DOHH2 (cell line): Measurements from ENCODE around the gene SLC25A18.
A peak's percentile ranks its signal among the peaks of the same experiment; 100 is the strongest.
"Not testable (repeated sequence)": the region's sequence is repeated elsewhere in the genome, so short reads cannot be mapped to it uniquely, and the experiment has no call there.

Experiments used
- H3F3A ChIP-seq: fragments of 200-600 bp; sonication (generic), shearing (Covaris generic); 2 replicates; pipeline ENCODE4 v1.6.0; 2016; ENCODE audit warnings: antibody characterized with exemption, mild to moderate bottlenecking; ENCODE audit not compliant: control insufficient read depth, insufficient read depth
- H3K27ac ChIP-seq: fragments of 200-600 bp; sonication (generic); 2 replicates; pipeline ENCODE4 v1.5.1; 2014; ENCODE audit warnings: low read depth, mild to moderate bottlenecking, low read length, moderate library complexity
- H3K27me3 ChIP-seq: fragments of 200-600 bp; sonication (generic); 2 replicates; pipeline ENCODE4 v1.6.1; 2014; ENCODE audit warnings: mild to moderate bottlenecking, low read length, mixed read lengths; ENCODE audit not compliant: control insufficient read depth
- H3K36me3 ChIP-seq: fragments of 200-600 bp; sonication (generic); 2 replicates; pipeline ENCODE4 v1.6.1; 2014; ENCODE audit warnings: mild to moderate bottlenecking, low read length, moderate library complexity, mixed read lengths; ENCODE audit not compliant: control insufficient read depth
- H3K4me1 ChIP-seq: fragments of 200-600 bp; sonication (generic); 2 replicates; pipeline ENCODE4 v1.6.1; 2014; ENCODE audit warnings: mild to moderate bottlenecking, low read length, mixed read lengths; ENCODE audit not compliant: control insufficient read depth
- H3K4me2 ChIP-seq: fragments of 200-600 bp; sonication (generic); 2 replicates; pipeline ENCODE4 v1.6.0; 2014; ENCODE audit warnings: mild to moderate bottlenecking, low read length, moderate library complexity
- H3K4me3 ChIP-seq: fragments of 200-600 bp; sonication (generic); 2 replicates; pipeline ENCODE4 v1.5.1; 2014; ENCODE audit warnings: mild to moderate bottlenecking, low read length, mixed read lengths
- H3K79me2 ChIP-seq: fragments of 200-600 bp; sonication (generic); 2 replicates; pipeline ENCODE4 v1.6.1; 2014; ENCODE audit warnings: mild to moderate bottlenecking, low read length, mixed read lengths; ENCODE audit not compliant: control insufficient read depth
- H3K9me2 ChIP-seq: fragments of 200-600 bp; sonication (generic); replicated peaks from 2 replicates; pipeline ENCODE4 v1.6.1; 2014; ENCODE audit warnings: mild to moderate bottlenecking, low read length, mixed read lengths; ENCODE audit not compliant: control insufficient read depth
- H3K9me3 ChIP-seq: fragments of 200-600 bp; sonication (generic); 2 replicates; pipeline ENCODE4 v1.6.1; 2014; ENCODE audit warnings: antibody characterized with exemption, low read length, mixed read lengths; ENCODE audit not compliant: control insufficient read depth, insufficient read depth
- H4K20me1 ChIP-seq: fragments of 200-600 bp; sonication (generic); 2 replicates; pipeline ENCODE4 v1.6.0; 2014; ENCODE audit warnings: low read depth, mild to moderate bottlenecking, antibody characterized with exemption, low read length, moderate library complexity; ENCODE audit not compliant: control insufficient read depth, insufficient read depth
- EZH2phosphoT487 ChIP-seq: fragments of 200-600 bp; sonication (generic); IDR thresholded peaks from 2 replicates; pipeline ENCODE4 v1.6.1; 2017; ENCODE audit warnings: borderline replicate concordance, mild to moderate bottlenecking, antibody characterized with exemption, low read length, moderate library complexity, mixed read lengths
- TF ChIP-seq, protein P1 (sequence below): fragments of 200-600 bp; sonication (generic); IDR thresholded peaks from one replicate; pipeline ENCODE4 v1.5.1; 2014; ENCODE audit warnings: antibody characterized with exemption, mild to moderate bottlenecking, low read depth, low read length; ENCODE audit not compliant: poor library complexity, severe bottlenecking

The SLC25A18 gene

DNA sequence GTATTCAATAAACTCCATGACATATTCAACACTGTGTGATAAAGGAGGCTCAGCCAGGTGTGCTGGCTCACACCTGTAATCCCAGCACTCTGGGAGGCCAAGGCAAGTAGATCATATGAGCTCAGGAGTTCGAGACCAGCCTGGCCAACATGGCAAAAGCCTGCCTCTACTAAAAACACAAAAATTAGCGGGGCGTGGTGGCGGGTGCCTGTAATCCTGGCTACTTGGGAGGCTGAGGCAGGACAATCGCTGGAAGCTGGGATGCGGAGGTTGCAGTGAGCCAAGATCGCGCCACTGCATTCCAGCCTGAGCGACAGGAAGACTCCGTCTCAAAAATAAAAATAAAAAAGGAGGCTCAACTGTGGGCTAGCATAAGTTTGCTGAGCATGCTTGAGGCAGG, 4.1 kb upstream of the SLC25A18 start:
- H3K4me1 ChIP-seq, result peaks cover 27% of the 10 kb centered on the region
- no peak overlapping the region for H3K27ac ChIP-seq
- H3K27me3 ChIP-seq, result no peaks in the 10 kb centered on the region
- H3K9me3 ChIP-seq, result no peaks in the 10 kb centered on the region
- no peak overlapping the region for H3K4me3 ChIP-seq
- TF ChIP-seq, protein P1, sequence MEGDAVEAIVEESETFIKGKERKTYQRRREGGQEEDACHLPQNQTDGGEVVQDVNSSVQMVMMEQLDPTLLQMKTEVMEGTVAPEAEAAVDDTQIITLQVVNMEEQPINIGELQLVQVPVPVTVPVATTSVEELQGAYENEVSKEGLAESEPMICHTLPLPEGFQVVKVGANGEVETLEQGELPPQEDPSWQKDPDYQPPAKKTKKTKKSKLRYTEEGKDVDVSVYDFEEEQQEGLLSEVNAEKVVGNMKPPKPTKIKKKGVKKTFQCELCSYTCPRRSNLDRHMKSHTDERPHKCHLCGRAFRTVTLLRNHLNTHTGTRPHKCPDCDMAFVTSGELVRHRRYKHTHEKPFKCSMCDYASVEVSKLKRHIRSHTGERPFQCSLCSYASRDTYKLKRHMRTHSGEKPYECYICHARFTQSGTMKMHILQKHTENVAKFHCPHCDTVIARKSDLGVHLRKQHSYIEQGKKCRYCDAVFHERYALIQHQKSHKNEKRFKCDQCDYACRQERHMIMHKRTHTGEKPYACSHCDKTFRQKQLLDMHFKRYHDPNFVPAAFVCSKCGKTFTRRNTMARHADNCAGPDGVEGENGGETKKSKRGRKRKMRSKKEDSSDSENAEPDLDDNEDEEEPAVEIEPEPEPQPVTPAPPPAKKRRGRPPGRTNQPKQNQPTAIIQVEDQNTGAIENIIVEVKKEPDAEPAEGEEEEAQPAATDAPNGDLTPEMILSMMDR, result no peak
- no peak for TF ChIP-seq EZH2phosphoT487
- 0 out of 2 replicates have a peak overlapping the region, but pooled peaks have one; percentile 22 for H3K4me2 ChIP-seq
- no peaks in the 10 kb centered on the region for H3K9me2 ChIP-seq
- no peaks in the 10 kb centered on the region for H3K79me2 ChIP-seq
- no peaks in the 10 kb centered on the region for H3K36me3 ChIP-seq
- H4K20me1 ChIP-seq, result no peaks in the 10 kb centered on the region
- no peaks in the 10 kb centered on the region for H3F3A ChIP-seq

DNA sequence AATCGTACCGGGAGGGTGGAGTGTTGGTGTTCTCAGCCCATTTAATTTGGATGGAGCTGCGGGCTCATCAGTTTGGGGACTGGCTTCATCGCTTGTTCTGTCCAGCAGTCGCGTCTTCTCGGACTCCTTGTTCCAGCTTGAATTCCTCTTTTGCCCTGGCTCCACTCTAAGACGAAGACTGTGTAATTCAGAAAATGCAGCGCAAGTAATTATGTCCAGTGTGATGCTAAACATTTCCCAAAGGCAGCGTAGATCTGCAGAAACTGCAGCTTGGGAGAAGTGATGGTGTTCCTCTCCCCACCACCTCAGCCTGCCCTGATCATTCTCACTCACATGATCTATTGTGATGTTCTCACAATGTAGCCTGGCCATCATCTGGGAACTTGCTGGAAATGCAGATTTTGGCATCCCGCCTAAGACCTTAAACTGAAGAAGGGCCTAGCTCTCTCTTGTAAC, 666 bp downstream of the SLC25A18 start:
- TF ChIP-seq, protein P1, result no peak
- TF ChIP-seq EZH2phosphoT487, result no peak
- Histone ChIP-seq H3F3A (no peaks in the 10 kb centered on the region), H3K27ac (no peak overlapping the region), H3K79me2 (no peaks in the 10 kb centered on the region), H3K36me3 (no peaks in the 10 kb centered on the region), H3K4me2 (no peak overlapping the region), H3K4me1 (peaks cover 24% of the 10 kb centered on the region), H3K4me3 (no peak overlapping the region), H3K27me3 (no peaks in the 10 kb centered on the region), H4K20me1 (no peaks in the 10 kb centered on the region), H3K9me2 (no peaks in the 10 kb centered on the region), H3K9me3 (no peaks in the 10 kb centered on the region)

DNA sequence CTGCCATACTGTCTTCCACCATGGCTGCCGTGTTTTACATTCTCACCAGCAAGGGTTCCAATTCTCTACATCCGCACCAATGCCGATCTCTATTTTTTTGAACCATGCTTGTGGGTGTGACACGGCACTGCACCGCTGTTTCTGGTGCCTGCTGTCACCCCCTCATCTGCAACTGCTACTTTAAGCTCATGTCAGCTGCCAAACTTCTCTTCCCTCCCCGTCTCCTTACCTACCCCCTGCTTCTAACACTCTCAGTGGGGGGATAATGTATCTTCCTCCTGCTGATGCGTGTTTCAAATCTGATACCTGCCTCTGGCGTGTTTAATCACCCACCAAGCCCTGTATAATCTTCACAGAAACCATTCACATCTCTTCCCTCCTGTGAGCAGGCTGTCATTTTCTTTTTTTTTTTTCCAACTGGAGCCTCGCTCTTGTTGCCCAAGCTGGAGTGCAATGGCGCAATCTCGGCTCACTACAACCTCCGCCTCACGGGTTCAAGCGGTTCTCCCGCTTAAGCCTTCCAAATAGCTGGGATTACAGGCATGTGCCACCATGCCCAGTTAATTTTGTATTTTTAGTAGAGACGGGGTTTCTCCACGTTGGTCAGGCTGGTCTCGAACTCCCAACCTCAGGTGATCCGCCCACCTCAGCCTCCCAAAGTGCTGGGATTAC, 2.9 kb downstream of the SLC25A18 start:
- H3K79me2 ChIP-seq, H3F3A ChIP-seq, H3K36me3 ChIP-seq, H4K20me1 ChIP-seq, H3K9me2 ChIP-seq, H3K27ac ChIP-seq, H3K9me3 ChIP-seq, H3K4me2 ChIP-seq, H3K4me3 ChIP-seq, H3K27me3 ChIP-seq: not testable (repeated sequence)
- peaks cover 22% of the 10 kb centered on the region for H3K4me1 ChIP-seq

DNA sequence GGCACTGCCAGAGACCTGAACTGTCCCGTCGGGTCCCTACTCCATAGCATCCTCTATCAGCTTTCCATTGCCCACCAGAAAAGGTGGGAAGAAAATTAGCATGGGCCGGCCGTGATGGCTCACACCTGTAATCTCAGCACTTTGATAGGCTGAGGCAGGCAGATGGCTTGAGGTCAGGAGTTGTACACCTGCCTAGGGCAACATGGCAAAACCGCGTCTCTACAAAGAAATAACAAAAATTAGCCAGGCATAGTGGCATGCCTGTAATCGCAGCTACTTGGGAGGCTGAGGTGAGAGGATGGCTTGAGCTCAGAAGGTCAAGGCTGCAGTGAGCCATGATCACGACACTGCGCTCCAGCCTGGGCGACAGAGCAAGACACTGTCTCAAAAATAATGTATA, 3.5 kb downstream of the SLC25A18 start:
- Histone ChIP-seq H3K27me3 (peaks cover 2% of the 10 kb centered on the region; the same call in 1 of the 2 replicates), H3K79me2 (no peaks in the 10 kb centered on the region), H4K20me1 (no peaks in the 10 kb centered on the region)

More for the DNA sequence above, 3.5 kb downstream of the SLC25A18 start:
- no peak for TF ChIP-seq EZH2phosphoT487
- TF ChIP-seq, protein P1, result no peak
- Histone ChIP-seq H3K4me3 (no peak overlapping the region), H3K9me3 (no peaks in the 10 kb centered on the region), H3F3A (no peaks in the 10 kb centered on the region), H3K9me2 (no peaks in the 10 kb centered on the region), H3K4me2 (no peak overlapping the region), H3K27ac (no peak overlapping the region), H3K36me3 (no peaks in the 10 kb centered on the region), H3K4me1 (peaks cover 22% of the 10 kb centered on the region)
